H1 (cell line): Measurements from ENCODE around the gene PELI2. TPM values are rescaled to one million over a fixed set of nuclear protein-coding genes. Genes with fewer than 3 reads are reported as not detected.

ENCODE experiments used
- CTCF ChIA-PET: fragments of 300-600 bp; sonication (Branson Sonifier 250); formaldehyde crosslinking; loops from one replicate; lab custom pipeline; 2021; ENCODE audit not compliant: partially characterized antibody; lab: Charles Lee
- POLR2A ChIA-PET: fragments of 300-600 bp; sonication (Branson Sonifier 250); formaldehyde crosslinking; loops from one replicate; lab custom pipeline; 2021; ENCODE audit warnings: inconsistent platforms; ENCODE audit not compliant: partially characterized antibody; lab: Charles Lee
- DNase-seq, 2 experiments: peaks; one replicate each; pipeline versions ENCODE4 v3.0.0 to v3.0.0-alpha.2; 2010 to 2022; ENCODE audit warnings: low spot score in 2 of 2, low read depth in 1 of 2, mixed read lengths in 1 of 2
- FAIRE-seq: peaks from 2 replicates; lab custom pipeline; 2011; peaks lifted over from hg19 to GRCh38; lab: Jason Lieb, UNC
- H2AFZ ChIP-seq: 2 replicates; pipeline ENCODE4 v1.8.1; 2012; ENCODE audit warnings: low read length, inconsistent platforms
- H2AK5ac ChIP-seq: 2 replicates; pipeline ENCODE4 v1.6.1; 2013; ENCODE audit warnings: low read depth, low read length
- H2BK120ac ChIP-seq: replicated peaks from 2 replicates; pipeline ENCODE3; 2013; ENCODE audit warnings: low read depth, low read length, inconsistent platforms
- H2BK12ac ChIP-seq: 2 replicates; pipeline ENCODE4 v1.6.1; 2013; ENCODE audit warnings: low read depth, low read length
- H2BK15ac ChIP-seq: 2 replicates; pipeline ENCODE4 v1.6.1; 2013; ENCODE audit warnings: low read length
- H2BK20ac ChIP-seq: 2 replicates; pipeline ENCODE4 v1.6.1; 2013; ENCODE audit warnings: low read length
- H2BK5ac ChIP-seq: 2 replicates; pipeline ENCODE4 v1.6.1; 2013; ENCODE audit warnings: low read depth, low read length
- H3K14ac ChIP-seq: 2 replicates; pipeline ENCODE4 v1.6.1; 2013; ENCODE audit warnings: inconsistent platforms; ENCODE audit not compliant: insufficient read length
- H3K18ac ChIP-seq: 2 replicates; pipeline ENCODE4 v1.6.1; 2013; ENCODE audit warnings: low read length; ENCODE audit errors: extremely low read depth
- H3K23ac ChIP-seq: 2 replicates; pipeline ENCODE4 v1.6.1; 2013; ENCODE audit warnings: inconsistent platforms; ENCODE audit not compliant: insufficient read length
- H3K23me2 ChIP-seq: 2 replicates; pipeline ENCODE4 v1.6.1; 2013; ENCODE audit warnings: low read depth, low read length
- H3K27ac ChIP-seq: 2 replicates; pipeline ENCODE4 v1.6.1; 2011; ENCODE audit warnings: low read depth, low read length, inconsistent platforms
- H3K27me3 ChIP-seq, 4 experiments: replicated peaks in 1 of 4; 1 replicate in 1 of 4; 2 replicates in 3 of 4; pipeline versions ENCODE4 v1.6.1 to v1.8.1; 2011 to 2013; ENCODE audit warnings: low read length in 3 of 4, mild to moderate bottlenecking in 3 of 4, inconsistent platforms in 2 of 4, mixed read lengths in 2 of 4, moderate library complexity in 1 of 4; ENCODE audit not compliant: control insufficient read depth in 3 of 4, insufficient read depth in 3 of 4; ENCODE audit errors: extremely low read depth in 1 of 4
- H3K36me3 ChIP-seq, 4 experiments: 2 replicates each; pipeline versions ENCODE4 v1.6.1 to v1.8.1; 2011 to 2013; ENCODE audit warnings: mild to moderate bottlenecking in 4 of 4, low read length in 3 of 4, moderate library complexity in 2 of 4, control low read depth in 1 of 4, inconsistent platforms in 1 of 4; ENCODE audit not compliant: insufficient read depth in 4 of 4, control insufficient read depth in 2 of 4
- H3K4ac ChIP-seq: replicated peaks from 2 replicates; pipeline ENCODE3; 2013; ENCODE audit warnings: low read length, low read depth, mixed read lengths, inconsistent platforms; ENCODE audit not compliant: insufficient read length
- H3K4me1 ChIP-seq, 4 experiments: replicated peaks in 1 of 4; 1 replicate in 1 of 4; 2 replicates in 3 of 4; pipeline versions ENCODE4 v1.6.1 to v1.8.1; 2011 to 2013; ENCODE audit warnings: low read length in 3 of 4, inconsistent platforms in 2 of 4, mixed read lengths in 1 of 4; ENCODE audit not compliant: insufficient read depth in 4 of 4, control insufficient read depth in 3 of 4
- H3K4me2 ChIP-seq, 2 experiments: 2 replicates each; pipeline versions ENCODE4 v1.6.1 to v1.8.1; 2011 to 2013; ENCODE audit warnings: low read depth in 2 of 2, low read length in 2 of 2, control low read depth in 1 of 2, inconsistent platforms in 1 of 2, mild to moderate bottlenecking in 1 of 2; ENCODE audit not compliant: insufficient read depth in 1 of 2
- H3K4me3 ChIP-seq, 4 experiments: fragments of 200-600, 300-600 bp in 1 of 4; sonication (generic), shearing (Covaris generic), sonication (Bioruptor Twin) in 1 of 4; 2 replicates each; pipeline versions ENCODE4 v1.5.1 to v1.8.1; 2011 to 2016; ENCODE audit warnings: low read length in 4 of 4, low read depth in 3 of 4, control low read depth in 2 of 4, inconsistent platforms in 2 of 4, mild to moderate bottlenecking in 2 of 4, mixed read lengths in 1 of 4, moderate library complexity in 1 of 4; ENCODE audit not compliant: insufficient read depth in 2 of 4; ENCODE audit errors: extremely low read depth in 1 of 4
- H3K56ac ChIP-seq: replicated peaks from 2 replicates; pipeline ENCODE3; 2013; ENCODE audit warnings: low read depth, mild to moderate bottlenecking, mixed read lengths, low read length, inconsistent platforms; ENCODE audit not compliant: insufficient read length
- H3K79me1 ChIP-seq: 2 replicates; pipeline ENCODE4 v1.6.1; 2013; ENCODE audit warnings: low read depth, low read length, control low read depth
- H3K79me2 ChIP-seq, 2 experiments: 2 replicates each; pipeline versions ENCODE4 v1.6.1 to v1.8.1; 2012 to 2013; ENCODE audit warnings: low read length in 2 of 2, mild to moderate bottlenecking in 2 of 2, inconsistent platforms in 1 of 2; ENCODE audit not compliant: insufficient read depth in 2 of 2, control insufficient read depth in 1 of 2
- H3K9ac ChIP-seq, 4 experiments: replicated peaks in 1 of 4; 1 replicate in 1 of 4; 2 replicates in 3 of 4; pipeline versions ENCODE4 v1.6.1 to v1.8.1; 2011 to 2013; ENCODE audit warnings: low read depth in 3 of 4, low read length in 3 of 4, control low read depth in 2 of 4, mild to moderate bottlenecking in 2 of 4, moderate library complexity in 2 of 4, inconsistent platforms in 1 of 4; ENCODE audit errors: extremely low read depth in 1 of 4
- H3K9me3 ChIP-seq, 2 experiments: 2 replicates each; pipeline versions ENCODE4 v1.6.1 to v1.8.1; 2012 to 2013; ENCODE audit warnings: mild to moderate bottlenecking in 2 of 2, moderate library complexity in 2 of 2, control low read depth in 1 of 2, inconsistent platforms in 1 of 2, low read depth in 1 of 2, low read length in 1 of 2, mixed read lengths in 1 of 2; ENCODE audit not compliant: insufficient read depth in 2 of 2
- H4K20me1 ChIP-seq, 2 experiments: replicated peaks in 1 of 2; 2 replicates each; pipeline versions ENCODE3 to v1.8.1; 2011 to 2013; ENCODE audit warnings: inconsistent platforms in 2 of 2, low read length in 2 of 2, mild to moderate bottlenecking in 1 of 2; ENCODE audit not compliant: insufficient read depth in 2 of 2, control insufficient read depth in 1 of 2
- H4K5ac ChIP-seq: 2 replicates; pipeline ENCODE4 v1.6.1; 2013; ENCODE audit warnings: low read length, low read depth, mixed read lengths, inconsistent platforms; ENCODE audit not compliant: insufficient read length
- H4K8ac ChIP-seq: 2 replicates; pipeline ENCODE4 v1.8.0; 2013; ENCODE audit warnings: mild to moderate bottlenecking, moderate library complexity, low read length, inconsistent platforms; ENCODE audit not compliant: insufficient read depth; ENCODE audit errors: extremely low read depth
- H4K91ac ChIP-seq: replicated peaks from 2 replicates; pipeline ENCODE3; 2013; ENCODE audit warnings: low read length, mixed read lengths, inconsistent platforms; ENCODE audit not compliant: insufficient read length
- FOSL1 ChIP-seq: IDR thresholded peaks from 2 replicates; pipeline ENCODE4 v1.6.1; 2011; ENCODE audit warnings: mild to moderate bottlenecking, low read depth, low read length, moderate library complexity; ENCODE audit not compliant: insufficient read depth
- GTF2F1 ChIP-seq: IDR thresholded peaks from 2 replicates; pipeline ENCODE4 v1.6.1; 2012; ENCODE audit warnings: low read depth, low read length, improper control_type of control experiment, borderline replicate concordance
- KDM1A ChIP-seq: fragments of 200-600, 300-600 bp; sonication (generic); IDR thresholded peaks from 2 replicates; pipeline ENCODE4 v1.7.1; 2016; ENCODE audit warnings: mild to moderate bottlenecking, low read length, borderline replicate concordance
- NANOG ChIP-seq: IDR thresholded peaks from 2 replicates; pipeline ENCODE4 v1.6.1; 2011; ENCODE audit warnings: low read length, low read depth, mild to moderate bottlenecking, inconsistent platforms; ENCODE audit not compliant: insufficient read depth, poor library complexity, severe bottlenecking
- POU5F1 ChIP-seq: IDR thresholded peaks from 2 replicates; pipeline ENCODE4 v1.6.1; 2011; ENCODE audit warnings: low read depth, mild to moderate bottlenecking, low read length, moderate library complexity
- RXRA ChIP-seq: IDR thresholded peaks from 2 replicates; pipeline ENCODE4 v1.6.1; 2011; ENCODE audit warnings: low read depth, mild to moderate bottlenecking, low read length, moderate library complexity; ENCODE audit not compliant: insufficient read depth
- TAF1 ChIP-seq: IDR thresholded peaks from 2 replicates; pipeline ENCODE4 v1.6.1; 2011; ENCODE audit warnings: mild to moderate bottlenecking, low read depth, low read length
- USF2 ChIP-seq: IDR thresholded peaks from 2 replicates; pipeline ENCODE4 v1.6.1; 2011; ENCODE audit warnings: low read length, improper control_type of control experiment
- WGBS, 2 experiments: shearing (Covaris generic) in 1 of 2; methylation state at CpG; one replicate each; pipeline versions ENCODE4 v1.1.6 to v1.1.7; 2013 to 2015; ENCODE audit warnings: low lambda C conversion rate in 2 of 2, mixed read lengths in 2 of 2, inconsistent platforms in 1 of 2, low coverage in 1 of 2, missing lambda C conversion rate in 1 of 2; ENCODE audit not compliant: insufficient replicate concordance in 2 of 2, insufficient coverage in 1 of 2, insufficient read length in 1 of 2; ENCODE audit errors: extremely low coverage in 1 of 2, missing lambda C conversion rate in 1 of 2; 5-methylcytosine and 5-hydroxymethylcytosine counted together
- polyA plus RNA-seq, 7 experiments: library from polyadenylated mRNA; depleted of rRNA in 3 of 7; stranded (reverse) in 5 of 7; unstranded in 2 of 7; fragments of >200 nt in 5 of 7; fragments of 200-250 nt in 2 of 7; gene quantifications; 1 replicate in 5 of 7; 2 replicates in 1 of 7; 4 replicates in 1 of 7; pipeline versions ENCODE4 v1.2.1 to v1.2.3, GENCODE V29; 2011 to 2013; ENCODE audit warnings: missing spikeins in 2 of 7, mixed read lengths in 2 of 7
- total RNA-seq: library from RNA; stranded (reverse); fragmentation: NEBNext Ultra II Directional; extraction: Animal tissue kit (Norgen Biotek cat#: 25700); gene quantifications from 2 replicates; pipeline ENCODE4 v1.2.1, GENCODE V29; 2021

The PELI2 gene
- total and polyA plus RNA-seq, 2 of the 8 experiments (the other 6 are each of a cell fraction or from before 2014, with no cell fraction given), result 14.6 to 25.7 TPM

GRCh38 chr14:56102941-56103340 is 15.3 kb upstream of the PELI2 start:
- H4K91ac ChIP-seq, result no peak overlapping the region
- H3K9ac ChIP-seq, result no peak overlapping the region
- ChIA-PET POLR2A (no interaction called here), CTCF (interaction anchor here (1.0 to 1.2 kb wide), 2 partner anchors 11 to 37 kb away, joined by 3 read pairs; no protein-coding TSS in a partner anchor)
- H4K20me1 ChIP-seq, result no peaks in the 10 kb centered on the region
- no peaks in the 10 kb centered on the region for H3K27me3 ChIP-seq
- no peak overlapping the region for H3K56ac ChIP-seq
- no peak overlapping the region for H2AK5ac ChIP-seq
- H3K4me2 ChIP-seq, result no peak overlapping the region
- H2BK120ac ChIP-seq, result no peak overlapping the region
- no peak overlapping the region for H4K8ac ChIP-seq
- 92% methylated on average over 3 of the region's 3 CpGs; no CpG with 5 or more reads in 1 of the 2 experiments for WGBS, 2 experiments
- H4K5ac ChIP-seq, result no peak overlapping the region
- no peak overlapping the region for H2BK15ac ChIP-seq
- no peaks in the 10 kb centered on the region for H3K79me1 ChIP-seq
- H3K9me3 ChIP-seq, result peaks cover 0 to 2% of the 10 kb centered on the region in 2 experiments; a peak in 1 of 4 replicates
- FAIRE-seq, result no peak
- H2BK5ac ChIP-seq, result no peak overlapping the region
- H3K4me3 ChIP-seq, result no peak overlapping the region
- H3K36me3 ChIP-seq, result no peaks in the 10 kb centered on the region
- H3K14ac ChIP-seq, result no peak overlapping the region
- H3K27ac ChIP-seq, result no peak overlapping the region
- no peak overlapping the region for H2BK20ac ChIP-seq
- no peak for DNase-seq
- H2BK12ac ChIP-seq, result no peak overlapping the region
- H3K23me2 ChIP-seq, result no peaks in the 10 kb centered on the region
- no peaks in the 10 kb centered on the region for H3K79me2 ChIP-seq
- H3K23ac ChIP-seq, result no peak overlapping the region
- no peak overlapping the region for H3K18ac ChIP-seq
- H2AFZ ChIP-seq, result no peak overlapping the region
- H3K4ac ChIP-seq, result no peak overlapping the region
- H3K4me1 ChIP-seq, result no peaks in the 10 kb centered on the region
- TF ChIP-seq POU5F1 (no peak), RXRA (no peak), FOSL1 (no peak), KDM1A (no peak), NANOG (no peak), GTF2F1 (no peak), USF2 (no peak), TAF1 (no peak)
